HL-60 (cell line): Measurements from ENCODE around the gene EGLN1.

Experiments used
- DNase-seq, 2 experiments: peaks; one replicate each; pipeline ENCODE4 v3.0.0-alpha.2; 2010 to 2020; ENCODE audit warnings: low read depth in 1 of 2, low spot score in 1 of 2
- H3K27ac ChIP-seq: fragments of 250-450 bp; sonication (Bioruptor Pico); replicated peaks from 2 replicates; pipeline ENCODE4 v1.5.1; 2020; ENCODE audit warnings: mild to moderate bottlenecking, moderate library complexity
- H3K27me3 ChIP-seq: fragments of 250-450 bp; sonication (Bioruptor Pico); 2 replicates; pipeline ENCODE4 v1.5.1; 2021; ENCODE audit warnings: mild to moderate bottlenecking, moderate library complexity; ENCODE audit not compliant: insufficient read depth, poor library complexity, severe bottlenecking
- H3K4me3 ChIP-seq: replicated peaks from 2 replicates; pipeline ENCODE4 v1.5.1; 2011; ENCODE audit warnings: mild to moderate bottlenecking, control low read depth, low read length; ENCODE audit not compliant: insufficient read depth
- GABPA ChIP-seq: IDR thresholded peaks from 2 replicates; pipeline ENCODE4 v1.6.1; 2012; ENCODE audit warnings: low read depth
- POLR2AphosphoS5 ChIP-seq: IDR thresholded peaks from 2 replicates; pipeline ENCODE4 v1.6.1; 2012; ENCODE audit warnings: low read depth
- SPI1 ChIP-seq: IDR thresholded peaks from 2 replicates; pipeline ENCODE4 v1.6.1; 2012; ENCODE audit warnings: low read depth, mild to moderate bottlenecking, borderline replicate concordance
- TF ChIP-seq, protein P1 (sequence below): IDR thresholded peaks from one replicate; pipeline ENCODE4 v1.5.1; 2011; ENCODE audit warnings: low read length, control low read depth, inconsistent platforms; ENCODE audit not compliant: insufficient read depth
- TF ChIP-seq, protein P2 (sequence below): IDR thresholded peaks from 2 replicates; pipeline ENCODE4 v1.6.1; 2012; ENCODE audit warnings: low read depth; ENCODE audit not compliant: insufficient replicate concordance

EGLN1 gene

DNA sequence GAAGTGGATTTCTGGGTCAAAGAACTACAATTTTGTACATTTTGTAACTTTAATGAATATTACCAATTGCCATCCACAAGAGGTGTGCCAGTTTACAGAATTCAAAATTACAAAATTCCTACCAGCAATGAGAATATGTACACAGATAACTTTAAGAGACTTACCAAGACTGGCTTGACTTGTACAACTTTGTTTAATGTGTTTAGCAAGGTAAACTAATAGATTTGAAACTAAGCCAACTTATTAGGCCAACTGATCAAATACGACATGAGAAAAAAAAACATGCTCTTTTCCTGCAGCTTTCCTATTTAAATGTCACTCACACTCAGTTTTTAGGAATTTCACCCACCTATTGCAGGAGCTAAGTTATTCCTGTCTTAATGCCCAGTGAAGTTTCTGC lies 95.8 kb downstream of the EGLN1 start:
- no peak overlapping the region for H3K27ac ChIP-seq
- H3K27me3 ChIP-seq: no peaks in the 10 kb centered on the region
- no peak overlapping the region for H3K4me3 ChIP-seq
- TF ChIP-seq, protein P1, sequence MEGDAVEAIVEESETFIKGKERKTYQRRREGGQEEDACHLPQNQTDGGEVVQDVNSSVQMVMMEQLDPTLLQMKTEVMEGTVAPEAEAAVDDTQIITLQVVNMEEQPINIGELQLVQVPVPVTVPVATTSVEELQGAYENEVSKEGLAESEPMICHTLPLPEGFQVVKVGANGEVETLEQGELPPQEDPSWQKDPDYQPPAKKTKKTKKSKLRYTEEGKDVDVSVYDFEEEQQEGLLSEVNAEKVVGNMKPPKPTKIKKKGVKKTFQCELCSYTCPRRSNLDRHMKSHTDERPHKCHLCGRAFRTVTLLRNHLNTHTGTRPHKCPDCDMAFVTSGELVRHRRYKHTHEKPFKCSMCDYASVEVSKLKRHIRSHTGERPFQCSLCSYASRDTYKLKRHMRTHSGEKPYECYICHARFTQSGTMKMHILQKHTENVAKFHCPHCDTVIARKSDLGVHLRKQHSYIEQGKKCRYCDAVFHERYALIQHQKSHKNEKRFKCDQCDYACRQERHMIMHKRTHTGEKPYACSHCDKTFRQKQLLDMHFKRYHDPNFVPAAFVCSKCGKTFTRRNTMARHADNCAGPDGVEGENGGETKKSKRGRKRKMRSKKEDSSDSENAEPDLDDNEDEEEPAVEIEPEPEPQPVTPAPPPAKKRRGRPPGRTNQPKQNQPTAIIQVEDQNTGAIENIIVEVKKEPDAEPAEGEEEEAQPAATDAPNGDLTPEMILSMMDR: no peak
- TF ChIP-seq SPI1 (no peak), GABPA (no peak)
- no peak for DNase-seq

DNA sequence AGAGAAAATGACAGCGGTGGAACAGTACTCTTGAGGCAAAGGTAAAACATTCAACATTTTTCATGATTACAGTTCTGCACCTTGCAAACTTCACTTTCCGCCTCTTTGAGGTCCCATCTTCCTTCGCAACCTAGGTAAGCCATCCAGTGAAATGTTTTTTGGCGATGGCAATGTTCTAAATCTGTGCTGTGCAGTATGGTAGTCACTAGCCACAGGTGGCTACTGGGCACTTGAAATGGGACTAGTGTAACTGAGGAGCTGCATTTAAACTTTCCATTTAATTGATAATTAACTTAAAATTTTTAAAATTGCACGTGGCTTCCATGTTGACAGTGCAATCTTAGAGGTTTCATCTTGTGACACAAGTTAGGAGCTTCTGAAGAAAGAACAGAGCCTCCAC lies 97.4 kb downstream of the EGLN1 start:
- Histone ChIP-seq H3K27ac (no peak overlapping the region), H3K4me3 (no peak overlapping the region), H3K27me3 (no peaks in the 10 kb centered on the region)
- TF ChIP-seq, protein P2, sequence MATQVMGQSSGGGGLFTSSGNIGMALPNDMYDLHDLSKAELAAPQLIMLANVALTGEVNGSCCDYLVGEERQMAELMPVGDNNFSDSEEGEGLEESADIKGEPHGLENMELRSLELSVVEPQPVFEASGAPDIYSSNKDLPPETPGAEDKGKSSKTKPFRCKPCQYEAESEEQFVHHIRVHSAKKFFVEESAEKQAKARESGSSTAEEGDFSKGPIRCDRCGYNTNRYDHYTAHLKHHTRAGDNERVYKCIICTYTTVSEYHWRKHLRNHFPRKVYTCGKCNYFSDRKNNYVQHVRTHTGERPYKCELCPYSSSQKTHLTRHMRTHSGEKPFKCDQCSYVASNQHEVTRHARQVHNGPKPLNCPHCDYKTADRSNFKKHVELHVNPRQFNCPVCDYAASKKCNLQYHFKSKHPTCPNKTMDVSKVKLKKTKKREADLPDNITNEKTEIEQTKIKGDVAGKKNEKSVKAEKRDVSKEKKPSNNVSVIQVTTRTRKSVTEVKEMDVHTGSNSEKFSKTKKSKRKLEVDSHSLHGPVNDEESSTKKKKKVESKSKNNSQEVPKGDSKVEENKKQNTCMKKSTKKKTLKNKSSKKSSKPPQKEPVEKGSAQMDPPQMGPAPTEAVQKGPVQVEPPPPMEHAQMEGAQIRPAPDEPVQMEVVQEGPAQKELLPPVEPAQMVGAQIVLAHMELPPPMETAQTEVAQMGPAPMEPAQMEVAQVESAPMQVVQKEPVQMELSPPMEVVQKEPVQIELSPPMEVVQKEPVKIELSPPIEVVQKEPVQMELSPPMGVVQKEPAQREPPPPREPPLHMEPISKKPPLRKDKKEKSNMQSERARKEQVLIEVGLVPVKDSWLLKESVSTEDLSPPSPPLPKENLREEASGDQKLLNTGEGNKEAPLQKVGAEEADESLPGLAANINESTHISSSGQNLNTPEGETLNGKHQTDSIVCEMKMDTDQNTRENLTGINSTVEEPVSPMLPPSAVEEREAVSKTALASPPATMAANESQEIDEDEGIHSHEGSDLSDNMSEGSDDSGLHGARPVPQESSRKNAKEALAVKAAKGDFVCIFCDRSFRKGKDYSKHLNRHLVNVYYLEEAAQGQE: no peak
- no peak for TF ChIP-seq SPI1
- no peak for TF ChIP-seq POLR2AphosphoS5
- TF ChIP-seq, protein P1: no peak
- no peak for TF ChIP-seq GABPA
- DNase-seq: no peak

DNA sequence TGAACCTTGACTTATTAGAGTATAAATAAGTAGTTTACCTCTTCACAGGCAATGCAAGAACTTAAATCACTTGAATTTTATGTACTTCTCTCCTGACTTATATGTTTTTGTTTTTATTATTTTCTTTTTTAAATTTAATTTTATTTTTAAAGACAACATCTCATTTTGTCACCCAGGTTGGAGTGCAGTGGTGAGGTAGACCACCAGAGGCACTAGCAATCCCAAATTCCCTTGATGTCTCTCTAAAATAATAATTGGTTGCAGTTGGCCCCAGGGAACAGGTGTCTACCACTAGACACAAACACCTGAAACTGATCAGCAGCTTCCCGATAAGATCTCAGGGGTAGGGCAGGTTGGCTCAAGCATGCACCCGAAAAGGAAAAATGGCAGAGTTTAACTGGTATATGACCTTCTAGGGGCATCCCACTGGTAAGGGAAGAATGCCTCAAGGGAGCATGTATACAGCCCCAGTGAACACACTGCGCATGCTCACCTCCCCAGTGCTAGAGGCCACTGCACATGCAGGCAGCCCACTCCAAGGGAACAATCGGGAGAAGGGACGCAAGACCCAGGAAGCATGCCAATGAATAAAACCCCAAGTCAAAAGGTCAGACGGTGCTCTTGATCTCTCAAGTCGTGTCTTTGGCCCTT lies 99.1 kb downstream of the EGLN1 start:
- no peak for DNase-seq
- TF ChIP-seq, protein P1: no peak
- no peak for TF ChIP-seq GABPA
- TF ChIP-seq, protein P2: no peak
- no peak for TF ChIP-seq SPI1
- no peak for TF ChIP-seq POLR2AphosphoS5
- H3K27me3 ChIP-seq: no peaks in the 10 kb centered on the region

DNA sequence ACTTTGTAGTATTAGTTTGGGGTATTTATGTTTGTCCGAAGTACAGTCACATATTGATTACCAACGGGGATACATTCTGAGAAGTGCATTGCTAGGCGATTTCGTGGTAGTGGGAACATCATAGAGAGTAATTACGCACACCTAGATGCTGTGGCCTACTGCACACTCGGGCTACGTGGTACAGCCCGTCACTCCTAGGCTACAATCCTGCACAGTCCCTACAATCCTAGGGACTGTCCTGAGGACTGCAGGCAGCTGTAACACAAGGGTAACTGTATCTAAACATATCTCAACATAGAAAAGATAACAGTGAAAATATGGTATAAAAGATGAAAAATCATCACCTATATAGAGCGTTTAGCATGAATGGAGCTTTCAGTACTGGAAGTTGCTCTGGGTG lies 103.0 kb downstream of the EGLN1 start:
- Histone ChIP-seq H3K27ac (no peak overlapping the region), H3K27me3 (no peaks in the 10 kb centered on the region), H3K4me3 (no peak overlapping the region)
- DNase-seq: no peak
- TF ChIP-seq POLR2AphosphoS5: no peak
- no peak for TF ChIP-seq GABPA
- TF ChIP-seq, protein P2: no peak
- no peak for TF ChIP-seq SPI1
- TF ChIP-seq, protein P1: no peak

More for the DNA sequence above, 99.1 kb downstream of the EGLN1 start:
- no peak overlapping the region for H3K27ac ChIP-seq
- H3K4me3 ChIP-seq: no peak overlapping the region
